ENCODE data around the gene CDC42BPA. TPM values are rescaled to one million over a fixed set of nuclear protein-coding genes. Genes with fewer than 3 reads are reported as not detected.

The CDC42BPA gene
- total RNA-seq, 1 experiment from 2014 or later = 25.2 TPM

DNA sequence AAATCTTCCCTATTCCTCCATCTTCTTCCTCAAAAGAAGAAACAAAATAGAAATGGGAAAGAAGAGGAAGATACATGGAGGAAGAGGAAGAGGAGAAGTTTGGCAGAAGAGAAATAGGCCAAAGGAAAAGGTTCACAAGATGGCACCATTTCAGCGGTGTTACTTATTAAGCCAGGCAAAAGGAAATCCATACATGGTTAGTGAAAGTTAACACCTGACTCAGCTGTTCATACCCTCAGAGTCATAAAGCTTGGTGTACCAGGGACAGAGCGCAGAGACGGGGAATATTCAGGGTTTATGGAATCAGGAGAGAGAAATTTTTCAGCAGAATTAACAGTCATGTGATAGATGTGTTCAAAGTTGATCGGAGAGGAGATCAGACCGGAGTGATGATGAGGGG lies 307.6 kb downstream of the CDC42BPA start:
- no peak for ATAC-seq
- Mint-ChIP-seq H3K27ac (no peak overlapping the region; the same call in 1 of the 2 replicates), H3K4me1 (no peaks in the 10 kb centered on the region), H3K4me3 (no peak overlapping the region), H3K27me3 (ENCODE audit: low read depth) (no peaks in the 10 kb centered on the region), H3K36me3 (peaks cover 6% of the 10 kb centered on the region; the same call in 1 of the 2 replicates), H3K9me3 (no peaks in the 10 kb centered on the region)
- ChIA-PET CTCF (interaction anchor here (0.9 kb wide), 1 partner anchor 9 kb away, joined by 3 read pairs; no protein-coding TSS in a partner anchor), POLR2A (no interaction called here)
- DNase-seq (ENCODE audit: low spot score) = no peak
- TF ChIP-seq SMAD4 (CRISPR knock-in tag; IDR thresholded peaks at IDR 0.05) = no peak

DNA sequence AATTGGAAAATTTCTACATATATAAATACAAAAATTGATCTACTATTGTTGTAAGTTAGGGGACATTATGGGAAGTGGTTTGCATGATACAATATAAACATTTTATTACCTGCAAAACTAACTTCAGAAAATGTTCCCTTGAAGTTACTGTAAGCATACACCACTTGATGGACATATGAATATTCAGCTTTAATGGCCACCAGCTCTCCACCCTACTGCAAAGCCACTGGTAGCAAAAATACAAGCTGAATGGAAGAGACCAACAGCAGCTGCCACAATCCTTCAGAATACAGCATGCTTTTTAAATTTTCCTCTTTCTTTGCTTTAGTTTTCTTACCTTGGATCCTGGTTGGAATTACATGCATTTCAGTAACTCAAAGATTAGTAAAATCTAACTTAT lies 308.4 kb downstream of the CDC42BPA start:
- POLR2A ChIA-PET = no interaction called here
- Mint-ChIP-seq H3K27ac (no peak overlapping the region), H3K4me3 (no peak overlapping the region), H3K9me3 (no peaks in the 10 kb centered on the region), H3K36me3 (peaks cover 2% of the 10 kb centered on the region; the same call in 1 of the 2 replicates), H3K4me1 (no peaks in the 10 kb centered on the region), H3K27me3 (ENCODE audit: low read depth) (no peaks in the 10 kb centered on the region)
- CTCF ChIA-PET = interaction anchor here (0.9 kb wide), 2 partner anchors 8 to 384 kb away, joined by 3 read pairs; no protein-coding TSS in a partner anchor
- no peak for TF ChIP-seq SMAD3 (CRISPR knock-in tag; IDR thresholded peaks at IDR 0.05; ENCODE audit: borderline replicate concordance)
- DNase-seq (ENCODE audit: low spot score) = no peak
- ATAC-seq = no peak

- no peaks in the 10 kb centered on the region for H3K27me3 Mint-ChIP-seq (ENCODE audit: low read depth)
- ChIA-PET CTCF (no interaction called here), POLR2A (interaction anchor here (0.6 kb wide), 1 partner anchor 89 kb away, joined by 3 read pairs; no protein-coding TSS in a partner anchor)
- H3K4me3 Mint-ChIP-seq = no peak overlapping the region
- H3K4me1 Mint-ChIP-seq = no peaks in the 10 kb centered on the region
- H3K27ac Mint-ChIP-seq = peak overlapping the region; percentile 23; the same call in 1 of the 2 replicates
- peaks cover 5% of the 10 kb centered on the region for H3K36me3 Mint-ChIP-seq
- no peaks in the 10 kb centered on the region for H3K9me3 Mint-ChIP-seq
- TF ChIP-seq ARID4B (CRISPR knock-in tag; IDR thresholded peaks at IDR 0.05; ENCODE audit: borderline replicate concordance) = no peak
- no peak for TF ChIP-seq FOXJ3 (CRISPR knock-in tag; IDR thresholded peaks at IDR 0.05; ENCODE audit: borderline replicate concordance)
- TF ChIP-seq, protein P1, sequence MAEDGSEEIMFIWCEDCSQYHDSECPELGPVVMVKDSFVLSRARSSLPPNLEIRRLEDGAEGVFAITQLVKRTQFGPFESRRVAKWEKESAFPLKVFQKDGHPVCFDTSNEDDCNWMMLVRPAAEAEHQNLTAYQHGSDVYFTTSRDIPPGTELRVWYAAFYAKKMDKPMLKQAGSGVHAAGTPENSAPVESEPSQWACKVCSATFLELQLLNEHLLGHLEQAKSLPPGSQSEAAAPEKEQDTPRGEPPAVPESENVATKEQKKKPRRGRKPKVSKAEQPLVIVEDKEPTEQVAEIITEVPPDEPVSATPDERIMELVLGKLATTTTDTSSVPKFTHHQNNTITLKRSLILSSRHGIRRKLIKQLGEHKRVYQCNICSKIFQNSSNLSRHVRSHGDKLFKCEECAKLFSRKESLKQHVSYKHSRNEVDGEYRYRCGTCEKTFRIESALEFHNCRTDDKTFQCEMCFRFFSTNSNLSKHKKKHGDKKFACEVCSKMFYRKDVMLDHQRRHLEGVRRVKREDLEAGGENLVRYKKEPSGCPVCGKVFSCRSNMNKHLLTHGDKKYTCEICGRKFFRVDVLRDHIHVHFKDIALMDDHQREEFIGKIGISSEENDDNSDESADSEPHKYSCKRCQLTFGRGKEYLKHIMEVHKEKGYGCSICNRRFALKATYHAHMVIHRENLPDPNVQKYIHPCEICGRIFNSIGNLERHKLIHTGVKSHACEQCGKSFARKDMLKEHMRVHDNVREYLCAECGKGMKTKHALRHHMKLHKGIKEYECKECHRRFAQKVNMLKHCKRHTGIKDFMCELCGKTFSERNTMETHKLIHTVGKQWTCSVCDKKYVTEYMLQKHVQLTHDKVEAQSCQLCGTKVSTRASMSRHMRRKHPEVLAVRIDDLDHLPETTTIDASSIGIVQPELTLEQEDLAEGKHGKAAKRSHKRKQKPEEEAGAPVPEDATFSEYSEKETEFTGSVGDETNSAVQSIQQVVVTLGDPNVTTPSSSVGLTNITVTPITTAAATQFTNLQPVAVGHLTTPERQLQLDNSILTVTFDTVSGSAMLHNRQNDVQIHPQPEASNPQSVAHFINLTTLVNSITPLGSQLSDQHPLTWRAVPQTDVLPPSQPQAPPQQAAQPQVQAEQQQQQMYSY (CRISPR knock-in tag; IDR thresholded peaks at IDR 0.05) = no peak
- TF ChIP-seq, protein P2, sequence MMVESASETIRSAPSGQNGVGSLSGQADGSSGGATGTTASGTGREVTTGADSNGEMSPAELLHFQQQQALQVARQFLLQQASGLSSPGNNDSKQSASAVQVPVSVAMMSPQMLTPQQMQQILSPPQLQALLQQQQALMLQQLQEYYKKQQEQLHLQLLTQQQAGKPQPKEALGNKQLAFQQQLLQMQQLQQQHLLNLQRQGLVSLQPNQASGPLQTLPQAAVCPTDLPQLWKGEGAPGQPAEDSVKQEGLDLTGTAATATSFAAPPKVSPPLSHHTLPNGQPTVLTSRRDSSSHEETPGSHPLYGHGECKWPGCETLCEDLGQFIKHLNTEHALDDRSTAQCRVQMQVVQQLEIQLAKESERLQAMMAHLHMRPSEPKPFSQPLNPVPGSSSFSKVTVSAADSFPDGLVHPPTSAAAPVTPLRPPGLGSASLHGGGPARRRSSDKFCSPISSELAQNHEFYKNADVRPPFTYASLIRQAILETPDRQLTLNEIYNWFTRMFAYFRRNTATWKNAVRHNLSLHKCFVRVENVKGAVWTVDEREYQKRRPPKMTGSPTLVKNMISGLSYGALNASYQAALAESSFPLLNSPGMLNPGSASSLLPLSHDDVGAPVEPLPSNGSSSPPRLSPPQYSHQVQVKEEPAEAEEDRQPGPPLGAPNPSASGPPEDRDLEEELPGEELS (CRISPR knock-in tag; IDR thresholded peaks at IDR 0.05) = no peak
- TF ChIP-seq ZNF396 (CRISPR knock-in tag; IDR thresholded peaks at IDR 0.05; ENCODE audit: borderline replicate concordance) = no peak
- TF ChIP-seq MXD4 (CRISPR knock-in tag; IDR thresholded peaks at IDR 0.05; ENCODE audit: borderline replicate concordance) = no peak
- TF ChIP-seq JUN (CRISPR knock-in tag; IDR thresholded peaks at IDR 0.05) = no peak
- TF ChIP-seq ZNF121 (CRISPR knock-in tag; IDR thresholded peaks at IDR 0.05) = no peak
- TF ChIP-seq SP1 (CRISPR knock-in tag; conservative IDR thresholded peaks at IDR 0.05) = no peak
- TF ChIP-seq FOXP1 (CRISPR knock-in tag; IDR thresholded peaks at IDR 0.05; ENCODE audit: borderline replicate concordance) = no peak
- TF ChIP-seq, protein P3, sequence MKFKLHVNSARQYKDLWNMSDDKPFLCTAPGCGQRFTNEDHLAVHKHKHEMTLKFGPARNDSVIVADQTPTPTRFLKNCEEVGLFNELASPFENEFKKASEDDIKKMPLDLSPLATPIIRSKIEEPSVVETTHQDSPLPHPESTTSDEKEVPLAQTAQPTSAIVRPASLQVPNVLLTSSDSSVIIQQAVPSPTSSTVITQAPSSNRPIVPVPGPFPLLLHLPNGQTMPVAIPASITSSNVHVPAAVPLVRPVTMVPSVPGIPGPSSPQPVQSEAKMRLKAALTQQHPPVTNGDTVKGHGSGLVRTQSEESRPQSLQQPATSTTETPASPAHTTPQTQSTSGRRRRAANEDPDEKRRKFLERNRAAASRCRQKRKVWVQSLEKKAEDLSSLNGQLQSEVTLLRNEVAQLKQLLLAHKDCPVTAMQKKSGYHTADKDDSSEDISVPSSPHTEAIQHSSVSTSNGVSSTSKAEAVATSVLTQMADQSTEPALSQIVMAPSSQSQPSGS (CRISPR knock-in tag; IDR thresholded peaks at IDR 0.05; ENCODE audit: borderline replicate concordance, low read depth) = no peak
- TF ChIP-seq RELA (CRISPR knock-in tag; IDR thresholded peaks at IDR 0.05; ENCODE audit: borderline replicate concordance) = no peak
- DNase-seq (ENCODE audit: low spot score) (no peak), ATAC-seq (no peak)
Observed at GRCh38 chr1:227006226-227006796, 312.0 kb downstream of the CDC42BPA start.
